Measurements from ENCODE around the gene ZNF221. TPM values are rescaled to one million over a fixed set of nuclear protein-coding genes. Genes with fewer than 3 reads are reported as not detected.
A peak's percentile ranks its signal among the peaks of the same experiment; 100 is the strongest.

Gene ZNF221
- total RNA-seq, 2 donors from 2014 or later: 11.5 to 11.8 TPM

- Histone ChIP-seq H3K4me3 (ENCODE audit: low read length) (peak within 1 kb of the TSS; percentile 97), H3K27ac (ENCODE audit: low read depth, low read length) (no peak within 1 kb of the TSS), H3K9me3 (ENCODE audit: control insufficient read depth, low read length) (no peaks in the 10 kb centered on the region), H3K4me1 (ENCODE audit: control insufficient read depth, insufficient read depth, low read length) (no peaks in the 10 kb centered on the region), H3K36me3 (ENCODE audit: control insufficient read depth, insufficient read depth, low read length) (peaks cover 31% of the 10 kb centered on the region), H3K27me3 (ENCODE audit: control insufficient read depth, insufficient read depth, low read length, poor library complexity, severe bottlenecking) (no peaks in the 10 kb centered on the region), H3K9ac (ENCODE audit: extremely low read depth, low read length, poor library complexity, severe bottlenecking) (peak within 1 kb of the TSS; percentile 63)
- H3K27ac Mint-ChIP-seq: peak within 1 kb of the TSS; percentile 94
- peaks cover 27% of the 10 kb centered on the region for H3K36me3 Mint-ChIP-seq (ENCODE audit: low read depth)
- WGBS, 2 experiments (ENCODE audit: insufficient coverage in 1 of 2, insufficient read length in 1 of 2): 1% methylated on average over 22 to 42 of the region's 42 CpGs
- H3K9me3 Mint-ChIP-seq: peaks cover 11% of the 10 kb centered on the region
- peak within 1 kb of the TSS; percentile 95 for H3K4me3 Mint-ChIP-seq
- H3K4me1 Mint-ChIP-seq: peaks cover 8% of the 10 kb centered on the region
- TF ChIP-seq, protein P1, sequence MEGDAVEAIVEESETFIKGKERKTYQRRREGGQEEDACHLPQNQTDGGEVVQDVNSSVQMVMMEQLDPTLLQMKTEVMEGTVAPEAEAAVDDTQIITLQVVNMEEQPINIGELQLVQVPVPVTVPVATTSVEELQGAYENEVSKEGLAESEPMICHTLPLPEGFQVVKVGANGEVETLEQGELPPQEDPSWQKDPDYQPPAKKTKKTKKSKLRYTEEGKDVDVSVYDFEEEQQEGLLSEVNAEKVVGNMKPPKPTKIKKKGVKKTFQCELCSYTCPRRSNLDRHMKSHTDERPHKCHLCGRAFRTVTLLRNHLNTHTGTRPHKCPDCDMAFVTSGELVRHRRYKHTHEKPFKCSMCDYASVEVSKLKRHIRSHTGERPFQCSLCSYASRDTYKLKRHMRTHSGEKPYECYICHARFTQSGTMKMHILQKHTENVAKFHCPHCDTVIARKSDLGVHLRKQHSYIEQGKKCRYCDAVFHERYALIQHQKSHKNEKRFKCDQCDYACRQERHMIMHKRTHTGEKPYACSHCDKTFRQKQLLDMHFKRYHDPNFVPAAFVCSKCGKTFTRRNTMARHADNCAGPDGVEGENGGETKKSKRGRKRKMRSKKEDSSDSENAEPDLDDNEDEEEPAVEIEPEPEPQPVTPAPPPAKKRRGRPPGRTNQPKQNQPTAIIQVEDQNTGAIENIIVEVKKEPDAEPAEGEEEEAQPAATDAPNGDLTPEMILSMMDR (conservative IDR thresholded peaks at IDR 0.05): no peak
- DNase-seq: peak; percentile 95
- H3K27me3 Mint-ChIP-seq (ENCODE audit: insufficient read depth): peaks cover 4% of the 10 kb centered on the region
These were observed 15.9 kb upstream of the ZNF221 start, which contains the start of gene ZNF45 for GRCh38 chr19:43934985-43935708. ZNF45 (minus strand) TSS chr19:43935282; CDS start chr19:43922185, 13,097 bp downstream.

GRCh38 chr19:43936188-43936587 lies 14.8 kb upstream of the ZNF221 start:
- 60 to 92% methylated on average over 2 to 5 of the region's 5 CpGs for WGBS, 2 experiments (ENCODE audit: insufficient coverage in 1 of 2, insufficient read length in 1 of 2)
- Histone ChIP-seq H3K4me3 (ENCODE audit: low read length) (no peak overlapping the region), H3K4me1 (ENCODE audit: control insufficient read depth, insufficient read depth, low read length) (no peaks in the 10 kb centered on the region), H3K9ac (ENCODE audit: extremely low read depth, low read length, poor library complexity, severe bottlenecking) (no peak overlapping the region), H3K36me3 (ENCODE audit: control insufficient read depth, insufficient read depth, low read length) (peaks cover 21% of the 10 kb centered on the region), H3K9me3 (ENCODE audit: control insufficient read depth, low read length) (no peaks in the 10 kb centered on the region), H3K27ac (ENCODE audit: low read depth, low read length) (no peak overlapping the region), H3K27me3 (ENCODE audit: control insufficient read depth, insufficient read depth, low read length, poor library complexity, severe bottlenecking) (peaks cover 8% of the 10 kb centered on the region)
- no peak for DNase-seq
- Mint-ChIP-seq H3K27ac (no peak overlapping the region), H3K36me3 (ENCODE audit: low read depth) (peaks cover 18% of the 10 kb centered on the region), H3K27me3 (ENCODE audit: insufficient read depth) (peaks cover 5% of the 10 kb centered on the region), H3K9me3 (peaks cover 12% of the 10 kb centered on the region), H3K4me3 (peak overlapping the region; percentile 95), H3K4me1 (peaks cover 8% of the 10 kb centered on the region)
- TF ChIP-seq, protein P1 (conservative IDR thresholded peaks at IDR 0.05): no peak

DNA sequence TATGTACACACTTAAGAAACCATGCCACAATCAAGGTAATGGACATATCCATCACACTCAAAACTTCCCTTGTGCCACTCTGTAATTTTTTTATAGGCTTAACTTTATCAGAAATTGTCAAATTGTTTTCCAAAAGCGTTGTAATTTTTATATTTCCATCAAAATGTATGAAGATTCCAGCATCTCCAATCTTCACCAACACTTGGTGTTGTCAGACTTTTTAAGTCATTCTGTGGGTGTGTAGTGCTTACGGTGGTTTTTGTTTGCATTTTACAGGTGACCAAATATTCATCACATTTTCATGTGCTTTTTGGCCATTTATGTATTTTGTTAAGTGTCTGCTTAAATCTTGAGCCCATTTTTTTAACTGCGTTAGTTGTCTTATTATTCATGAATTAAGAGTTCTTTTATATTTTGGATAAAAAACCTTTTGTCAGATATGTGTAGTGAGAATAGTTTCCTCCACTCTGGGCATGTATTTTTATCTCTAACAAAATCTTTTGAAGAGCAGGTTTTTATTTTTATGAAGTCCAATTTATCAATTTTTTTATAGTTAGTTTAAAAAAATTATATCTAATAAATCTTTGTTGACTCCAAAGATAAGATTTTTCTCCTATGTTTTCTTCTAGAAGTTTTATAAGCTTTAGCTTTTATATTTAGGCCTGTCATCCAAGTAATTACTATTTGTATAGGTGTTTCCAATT lies 11.3 kb upstream of the ZNF221 start:
- 86% methylated on average over 3 of the region's 3 CpGs; no CpG with 5 or more reads in 1 of the 2 experiments for WGBS, 2 experiments (ENCODE audit: insufficient coverage in 1 of 2, insufficient read length in 1 of 2)
- H3K4me3 Mint-ChIP-seq: no peak overlapping the region
- H3K27ac Mint-ChIP-seq: no peak overlapping the region
- no peaks in the 10 kb centered on the region for H3K9me3 ChIP-seq (ENCODE audit: control insufficient read depth, low read length)
- no peak for DNase-seq
- no peaks in the 10 kb centered on the region for H3K36me3 Mint-ChIP-seq (ENCODE audit: low read depth)
- H3K27me3 Mint-ChIP-seq (ENCODE audit: insufficient read depth): peaks cover 17% of the 10 kb centered on the region
- no peaks in the 10 kb centered on the region for H3K36me3 ChIP-seq (ENCODE audit: control insufficient read depth, insufficient read depth, low read length)
- H3K27me3 ChIP-seq (ENCODE audit: control insufficient read depth, insufficient read depth, low read length, poor library complexity, severe bottlenecking): peaks cover 9% of the 10 kb centered on the region
- TF ChIP-seq, protein P1 (conservative IDR thresholded peaks at IDR 0.05): no peak
- H3K9ac ChIP-seq (ENCODE audit: extremely low read depth, low read length, poor library complexity, severe bottlenecking): no peak overlapping the region
- no peaks in the 10 kb centered on the region for H3K4me1 Mint-ChIP-seq
- H3K9me3 Mint-ChIP-seq: peaks cover 12% of the 10 kb centered on the region
- H3K4me3 ChIP-seq (ENCODE audit: low read length): no peak overlapping the region
- H3K27ac ChIP-seq (ENCODE audit: low read depth, low read length): no peak overlapping the region
- no peaks in the 10 kb centered on the region for H3K4me1 ChIP-seq (ENCODE audit: control insufficient read depth, insufficient read depth, low read length)

Data from endodermal cell (in vitro differentiated cells).